ENCODE data around the gene RPP30.
A peak's percentile ranks its signal among the peaks of the same experiment; 100 is the strongest.
"Not testable (repeated sequence)": the region's sequence is repeated elsewhere in the genome, so short reads cannot be mapped to it uniquely, and the experiment has no call there.

Gene RPP30

DNA sequence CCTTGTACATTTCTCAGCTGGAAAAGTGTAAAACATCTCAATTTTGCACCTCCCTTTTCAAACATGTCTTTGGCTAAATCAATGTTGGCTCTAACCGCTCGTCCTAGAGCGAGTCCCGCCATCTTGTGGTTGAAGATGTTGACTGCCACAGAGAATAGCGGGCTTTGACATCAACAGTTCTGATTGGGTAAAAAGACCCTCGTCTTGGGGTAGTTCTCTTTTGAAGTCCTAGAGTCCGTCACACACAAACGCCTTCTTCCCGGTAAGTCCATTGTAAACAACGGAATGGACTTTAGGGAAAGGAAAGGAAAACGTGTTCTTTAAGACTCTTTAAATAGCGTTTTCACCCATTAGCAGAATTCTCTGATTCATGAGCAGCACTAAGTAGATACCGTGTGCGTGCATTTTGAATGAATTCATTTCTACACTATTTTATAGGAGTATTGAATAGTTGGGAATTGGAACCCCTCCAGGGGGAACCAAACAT lies 452 bp upstream of the RPP30 start:
- DNase-seq (ENCODE audit: low read depth in 1 of 2, low spot score in 1 of 2) = no peak

DNA sequence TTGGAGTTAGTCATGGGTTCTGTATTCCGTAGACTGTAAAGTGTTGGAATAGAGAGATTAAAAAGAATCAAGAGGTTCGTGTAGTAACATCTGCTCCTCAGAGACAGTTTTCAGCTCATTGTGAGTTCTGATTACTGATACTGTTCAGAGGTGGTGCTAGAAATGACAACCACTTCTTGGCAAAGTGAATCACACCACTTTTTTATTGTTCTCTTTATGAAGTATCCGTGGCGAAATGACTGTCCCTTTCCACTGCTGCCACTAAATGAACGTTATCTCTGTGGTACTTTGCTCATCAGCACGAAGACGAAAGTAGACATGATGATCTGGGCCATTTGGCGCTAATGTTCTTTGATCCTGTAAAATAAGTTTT lies 860 bp downstream of the RPP30 start:
- no peak for DNase-seq (ENCODE audit: low read depth in 1 of 2, low spot score in 1 of 2)

DNA sequence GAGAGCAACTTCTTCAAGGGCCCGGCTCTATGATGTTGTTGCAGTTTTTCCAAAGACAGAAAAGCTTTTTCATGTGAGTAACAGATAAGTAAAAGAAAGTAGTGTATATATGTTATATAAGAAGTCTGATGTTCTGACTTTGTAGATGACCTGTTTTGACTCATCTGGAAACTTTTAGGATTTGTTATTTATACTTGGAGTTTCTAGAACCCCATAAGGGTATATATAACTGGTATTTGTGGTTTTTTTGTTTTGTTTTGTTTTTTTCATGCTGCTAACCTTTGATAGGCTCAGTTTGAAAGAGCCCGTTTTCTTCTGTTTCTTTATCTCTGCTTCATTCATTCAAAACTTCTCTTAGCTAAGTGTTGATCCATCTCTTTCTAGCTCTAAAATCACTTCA lies 7.3 kb downstream of the RPP30 start:
- no peak for DNase-seq (ENCODE audit: low read depth in 1 of 2, low spot score in 1 of 2)

DNA sequence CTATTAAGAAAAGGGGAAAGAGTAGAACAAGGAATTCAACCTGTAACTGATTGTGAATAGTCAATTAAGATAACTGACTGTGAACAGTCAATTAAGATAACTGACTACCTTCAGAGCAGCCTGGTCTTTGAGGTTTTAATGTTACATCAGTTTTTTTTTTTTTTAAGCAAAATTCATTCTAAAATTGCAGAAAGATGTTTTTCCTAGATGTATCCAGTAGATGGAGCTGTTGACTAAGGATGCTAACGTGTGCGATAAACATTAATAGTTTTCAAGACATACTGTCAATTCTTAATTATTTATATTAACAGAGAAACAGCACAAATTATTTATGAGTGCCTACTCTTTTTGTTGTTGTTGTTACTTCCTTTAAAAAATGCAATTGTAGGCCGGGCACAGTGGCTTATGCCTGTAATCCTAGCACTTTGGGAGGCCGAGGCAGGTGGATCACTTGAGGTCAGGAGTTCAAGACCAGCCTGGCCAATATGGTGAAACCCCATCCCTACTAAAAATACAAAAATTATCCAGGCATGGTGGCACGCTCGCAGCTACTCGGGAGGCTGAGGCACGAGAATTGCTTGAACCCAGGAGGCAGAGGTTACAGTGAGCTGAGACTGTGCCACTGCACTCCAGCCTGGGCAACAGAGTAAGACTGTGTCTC lies 8.4 kb downstream of the RPP30 start:
- not testable (repeated sequence) for DNase-seq (ENCODE audit: low read depth in 1 of 2, low spot score in 1 of 2)

DNA sequence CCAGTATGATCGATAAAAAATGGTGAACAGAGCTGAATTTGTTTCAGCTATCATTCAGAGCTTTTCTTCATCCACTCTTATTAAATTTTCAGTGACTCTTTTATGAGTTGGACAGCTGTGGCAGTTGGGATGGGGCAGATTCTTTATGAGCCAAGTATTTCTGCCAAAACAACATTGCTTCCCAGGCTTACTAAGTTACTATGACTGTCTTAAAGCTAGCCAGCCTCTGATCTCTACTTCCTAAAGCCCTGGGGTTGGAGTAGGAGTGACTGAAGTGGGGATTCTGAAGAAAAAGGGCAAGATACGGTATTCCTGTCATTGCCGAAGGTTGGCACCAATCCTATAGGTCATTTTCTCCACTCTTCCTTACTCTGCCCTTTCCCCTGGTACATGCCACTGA lies 12.7 kb downstream of the RPP30 start:
- DNase-seq (ENCODE audit: low read depth in 1 of 2, low spot score in 1 of 2) = no peak

DNA sequence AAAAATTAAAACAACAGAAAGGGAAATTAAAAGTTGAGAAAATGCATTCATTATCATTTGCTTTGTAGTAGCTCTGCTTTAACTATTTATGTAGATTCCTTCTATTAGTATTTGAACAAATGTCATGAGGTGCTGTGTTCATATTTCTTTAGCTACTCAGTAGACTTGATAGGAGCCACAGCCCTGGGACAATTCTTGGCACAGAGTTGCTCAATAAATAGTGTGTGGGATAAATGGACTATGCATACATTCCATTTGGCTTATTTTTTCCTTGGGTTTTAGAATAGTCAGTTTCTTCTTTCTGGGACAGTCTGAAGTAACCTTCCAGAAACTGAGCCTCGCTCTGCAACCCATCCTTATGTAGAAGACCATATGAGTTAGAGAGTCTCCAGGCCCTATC lies 13.4 kb downstream of the RPP30 start:
- no peak for DNase-seq (ENCODE audit: low read depth in 1 of 2, low spot score in 1 of 2)

DNA sequence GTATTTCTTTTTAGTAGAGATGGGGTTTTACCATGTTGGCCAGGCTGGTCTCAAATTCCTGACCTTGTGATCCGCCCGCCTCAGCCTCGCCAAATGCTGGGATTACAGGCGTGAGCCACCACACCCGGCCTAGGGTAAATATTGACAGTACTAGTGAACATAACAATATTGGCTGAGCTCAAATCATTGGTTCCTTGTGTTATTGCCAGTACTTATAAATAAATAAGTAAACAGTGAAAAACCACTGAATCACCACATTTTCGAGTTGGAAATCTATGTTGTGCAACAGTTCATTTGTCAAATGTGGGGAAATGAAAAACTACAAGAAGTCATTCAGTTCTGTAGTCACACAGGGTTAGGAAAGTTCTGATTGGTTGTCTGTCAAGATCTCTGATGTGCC lies 15.8 kb downstream of the RPP30 start:
- no peak for DNase-seq (ENCODE audit: low read depth in 1 of 2, low spot score in 1 of 2)

DNA sequence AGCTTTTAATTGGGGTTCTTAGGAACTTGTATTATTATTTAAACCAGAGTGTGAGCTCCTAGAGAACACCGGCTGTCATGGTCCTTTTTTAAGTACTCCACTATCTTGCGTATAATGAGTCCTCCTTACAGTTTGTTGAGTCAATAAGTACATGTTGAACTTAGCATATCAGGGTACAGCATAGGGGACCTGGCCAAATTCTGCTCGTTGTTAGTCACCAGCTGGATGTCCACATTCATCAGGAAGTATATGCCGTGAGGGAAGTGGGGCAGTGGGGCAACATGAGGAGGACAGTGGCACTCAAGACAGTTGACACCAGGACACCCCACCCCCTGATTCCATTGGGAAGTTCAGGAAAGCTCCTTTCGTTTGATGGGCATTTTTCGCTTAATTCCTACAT lies 16.6 kb downstream of the RPP30 start:
- DNase-seq (ENCODE audit: low read depth in 1 of 2, low spot score in 1 of 2) = no peak

DNA sequence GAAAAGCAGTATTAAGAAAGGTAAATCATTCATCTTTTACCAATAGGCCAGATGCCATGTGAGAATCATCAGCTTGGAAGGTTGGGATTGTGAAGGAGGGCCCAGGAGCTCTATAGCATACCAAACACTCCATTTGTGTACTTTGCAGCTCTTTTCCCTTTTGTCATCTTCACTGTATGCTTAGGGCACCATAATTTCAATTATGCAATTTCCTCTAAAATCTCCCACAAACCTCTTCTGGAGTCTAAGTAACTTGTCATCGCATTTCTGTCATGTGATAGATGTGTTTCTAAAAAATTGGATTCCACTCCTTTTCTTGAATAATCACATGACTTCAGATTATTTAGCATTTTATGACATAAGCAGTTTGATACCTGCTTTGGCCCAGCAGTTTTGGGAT lies 17.9 kb downstream of the RPP30 start:
- DNase-seq (ENCODE audit: low read depth in 1 of 2, low spot score in 1 of 2) = no peak

DNA sequence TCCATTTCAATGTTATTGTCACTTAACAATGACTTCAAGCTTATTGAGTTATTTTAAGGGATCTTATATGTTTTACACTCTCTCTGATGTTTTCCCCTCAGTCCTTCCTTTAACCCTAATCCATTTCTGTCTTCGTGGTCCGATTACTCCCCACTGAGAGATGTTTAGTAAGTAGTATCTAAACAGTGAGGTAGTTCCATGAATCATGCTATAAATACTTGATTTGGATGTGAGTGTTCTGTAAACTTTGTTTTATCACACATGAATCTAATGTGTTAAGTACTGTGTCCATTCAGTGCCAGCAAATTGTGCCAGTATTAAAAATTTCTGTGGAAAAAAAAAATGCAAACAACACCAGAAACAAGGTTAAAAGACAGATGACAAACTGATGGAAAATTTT lies 18.6 kb downstream of the RPP30 start:
- no peak for DNase-seq (ENCODE audit: low read depth in 1 of 2, low spot score in 1 of 2)

DNA sequence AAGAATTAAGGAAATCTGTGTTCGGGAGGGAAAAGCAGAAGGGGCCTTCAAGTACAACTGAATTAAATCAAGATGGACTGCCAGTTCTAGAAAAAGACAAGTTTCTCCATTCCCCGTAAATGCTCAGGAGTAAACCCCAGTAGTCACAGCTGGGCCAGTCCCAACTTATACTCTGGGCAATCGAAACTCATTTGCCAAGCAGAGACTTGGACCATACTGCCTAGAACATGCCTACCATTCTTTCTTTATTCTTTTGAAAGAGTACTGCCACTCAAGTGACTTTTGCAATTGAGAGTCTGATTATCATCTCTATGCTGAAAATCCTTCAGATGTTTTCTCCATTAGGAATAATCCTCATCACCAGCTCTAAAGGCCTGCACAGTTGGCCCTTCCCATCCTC lies 21.4 kb downstream of the RPP30 start:
- no peak for DNase-seq (ENCODE audit: low read depth in 1 of 2, low spot score in 1 of 2)

DNA sequence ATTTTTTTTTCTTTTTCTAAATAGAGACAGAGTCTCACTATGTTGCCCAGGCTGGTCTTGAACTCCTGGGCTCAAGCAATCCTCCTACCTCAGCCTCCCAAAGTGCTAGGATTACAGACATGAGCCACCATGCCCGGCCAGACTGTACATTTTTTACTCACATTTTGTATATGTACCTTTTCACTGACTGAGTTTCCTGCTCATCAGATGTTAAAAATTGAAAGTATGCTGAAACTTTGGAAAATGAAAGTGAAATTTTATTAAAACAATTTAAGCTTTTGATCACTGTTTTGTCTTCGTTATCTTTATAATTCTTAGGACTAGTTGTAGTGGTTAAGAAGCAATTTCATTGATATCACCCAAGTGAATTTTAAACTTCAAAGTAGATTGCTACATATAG lies 25.1 kb downstream of the RPP30 start:
- DNase-seq (ENCODE audit: low read depth in 1 of 2, low spot score in 1 of 2) = not testable (repeated sequence)

DNA sequence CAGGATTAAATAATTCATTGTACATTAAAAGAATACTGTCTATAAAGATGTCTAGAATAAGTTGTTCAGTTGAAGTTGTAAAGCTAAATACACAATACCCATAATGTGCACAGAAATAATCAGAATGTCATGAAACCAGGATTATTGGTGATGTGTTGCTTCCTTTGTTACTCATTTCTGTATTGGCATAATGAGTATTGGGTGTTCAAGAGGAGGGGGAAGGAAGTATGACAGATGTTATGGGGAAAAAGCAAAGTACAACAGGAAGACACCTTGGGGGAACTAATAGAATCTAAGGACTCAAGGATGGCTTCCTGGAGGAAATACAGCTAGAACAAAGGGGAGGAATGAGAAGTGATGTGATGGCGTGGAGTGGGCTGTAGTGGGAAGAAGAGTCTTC lies 34.2 kb downstream of the RPP30 start:
- no peak for DNase-seq (ENCODE audit: low read depth in 1 of 2, low spot score in 1 of 2)

DNA sequence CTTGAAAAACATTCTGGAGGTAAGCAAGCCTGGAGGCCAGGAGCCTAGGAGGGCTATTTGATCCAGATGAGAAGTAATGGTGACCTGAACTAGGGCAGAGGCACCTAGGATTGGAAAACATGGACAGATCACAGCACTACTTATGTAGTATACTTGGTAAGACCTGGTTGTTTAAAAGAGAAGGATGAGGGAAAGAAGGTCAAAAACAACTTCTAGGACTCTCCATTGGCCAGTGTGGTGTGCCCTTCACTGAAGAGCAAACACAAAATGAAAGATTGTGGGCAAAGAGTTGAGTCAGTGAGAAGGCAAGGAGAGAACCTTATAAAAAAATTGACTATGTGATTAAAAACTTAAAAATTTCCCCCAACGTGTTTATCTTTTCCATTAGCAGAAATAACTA lies 34.8 kb downstream of the RPP30 start:
- DNase-seq (ENCODE audit: low read depth in 1 of 2, low spot score in 1 of 2) = no peak

DNA sequence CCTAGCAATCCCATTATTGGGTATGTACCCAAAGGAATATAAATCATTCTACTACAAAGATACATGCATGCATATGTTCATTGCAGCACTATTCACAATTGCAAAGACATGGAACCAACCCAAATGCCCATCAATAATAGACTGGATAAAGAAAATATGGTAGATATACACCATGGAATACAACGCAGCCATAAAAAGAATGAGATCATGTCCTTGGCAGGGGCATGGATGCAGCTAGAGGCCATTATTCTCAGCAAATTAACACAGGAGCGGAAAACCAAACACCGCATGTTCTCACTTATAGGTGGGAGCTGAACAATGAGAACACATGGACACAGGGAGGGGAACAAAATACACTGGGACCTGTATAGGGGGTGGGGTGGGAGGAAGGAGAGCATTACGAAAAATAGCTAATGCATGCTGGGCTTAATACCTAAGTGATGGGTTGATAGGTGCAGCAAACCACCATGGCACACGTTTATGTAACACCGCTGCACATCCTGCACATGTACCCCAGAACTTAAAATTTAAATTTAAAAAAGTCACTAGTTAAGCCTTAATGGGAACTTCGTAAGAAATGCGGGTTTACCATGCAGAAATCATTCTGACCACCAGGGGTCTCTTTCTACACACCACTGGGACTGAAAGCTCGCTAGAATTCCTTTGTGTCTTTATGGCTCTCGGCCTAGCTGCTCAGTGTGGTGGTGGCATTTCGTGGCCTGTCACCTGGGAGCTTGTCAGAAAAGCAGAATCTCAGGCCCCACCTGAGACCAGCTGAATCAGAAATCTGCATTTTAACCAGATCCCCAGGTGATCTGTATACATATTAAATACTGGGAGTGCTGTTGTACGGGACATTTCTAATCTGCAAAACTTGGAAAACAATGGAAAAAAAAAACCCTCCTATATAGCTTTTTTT lies 39.6 kb downstream of the RPP30 start:
- DNase-seq (ENCODE audit: low read depth in 1 of 2, low spot score in 1 of 2) = peak in 1 of 2 donors; percentile 2

DNA sequence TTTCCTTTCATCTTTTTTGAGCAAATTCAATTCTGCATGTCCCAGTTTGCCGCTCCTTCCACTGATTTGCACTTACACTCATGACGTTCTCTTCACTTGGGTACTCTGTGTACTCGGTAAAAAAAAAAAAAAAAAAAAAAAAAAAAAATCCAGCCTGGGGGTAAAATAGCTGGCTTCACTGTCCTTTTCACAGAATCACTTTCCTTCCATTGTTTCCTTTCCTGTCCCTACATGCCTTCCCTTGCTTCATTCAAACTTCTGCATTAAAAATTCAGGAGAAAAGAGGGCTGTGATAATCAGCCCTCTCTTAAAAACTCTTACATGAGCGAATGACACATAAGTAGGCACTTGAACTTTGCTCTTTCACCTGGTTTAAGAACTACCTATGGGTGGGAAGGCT lies 40.4 kb downstream of the RPP30 start:
- DNase-seq (ENCODE audit: low read depth in 1 of 2, low spot score in 1 of 2) = no peak

DNA sequence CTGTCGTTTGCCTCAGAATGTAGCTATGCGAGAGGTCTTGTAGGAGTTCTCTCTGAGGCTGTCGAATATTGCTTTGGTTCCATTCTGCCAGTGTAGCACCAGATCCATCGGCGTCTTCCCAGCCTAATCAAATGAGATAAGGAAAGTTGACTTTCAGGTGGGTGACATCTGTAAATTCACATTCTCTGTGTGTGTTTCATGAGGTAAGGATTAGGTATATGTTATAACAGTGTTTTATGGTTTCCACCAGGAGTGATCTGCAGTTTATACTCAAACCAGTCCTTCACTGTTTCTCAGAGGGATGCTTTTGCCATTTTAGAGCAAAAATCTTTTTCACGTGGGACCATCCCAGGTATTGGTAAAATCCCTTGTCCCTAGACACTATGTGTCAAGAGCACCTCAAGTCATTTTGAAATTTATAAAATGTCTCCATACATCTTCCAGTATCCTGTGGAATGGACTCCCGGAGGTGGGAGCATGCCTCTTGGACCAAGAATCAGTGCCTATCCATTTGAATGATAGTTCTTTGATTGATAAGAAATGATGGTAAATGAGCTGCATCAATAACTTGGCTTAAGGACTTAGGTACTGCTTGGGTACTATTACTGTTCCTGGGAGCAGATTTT lies 41.2 kb downstream of the RPP30 start:
- no peak for DNase-seq (ENCODE audit: low read depth in 1 of 2, low spot score in 1 of 2)

DNA sequence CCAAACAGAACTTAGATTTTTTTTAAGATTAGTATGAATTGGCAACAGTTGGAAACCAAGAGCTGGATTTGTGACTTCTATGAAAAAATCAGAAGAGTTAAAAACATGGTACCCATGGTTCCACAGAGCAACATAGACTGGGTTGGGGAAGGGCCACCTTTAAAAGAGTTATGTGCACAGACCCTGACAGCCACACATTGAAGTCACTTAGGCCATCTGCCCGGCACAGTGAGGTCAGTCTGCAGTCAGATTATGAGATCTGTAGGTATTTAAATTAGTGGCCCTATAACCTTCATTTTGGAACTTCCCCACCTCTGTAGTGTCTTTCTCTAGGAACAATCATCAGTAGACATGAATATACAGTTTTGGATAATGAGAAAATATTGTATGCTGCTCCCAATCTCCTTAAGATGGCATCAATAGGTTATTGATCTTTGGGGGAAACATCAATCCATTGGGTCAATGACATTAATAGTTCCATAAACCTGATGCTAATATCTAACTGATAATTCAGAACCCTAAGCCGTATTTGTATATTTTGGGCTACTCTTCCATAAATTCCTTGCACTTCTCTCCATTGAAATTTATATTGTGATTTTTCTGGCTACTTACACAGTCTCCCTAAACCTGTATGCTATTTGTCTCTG lies 42.1 kb downstream of the RPP30 start:
- no peak for DNase-seq (ENCODE audit: low read depth in 1 of 2, low spot score in 1 of 2)

DNA sequence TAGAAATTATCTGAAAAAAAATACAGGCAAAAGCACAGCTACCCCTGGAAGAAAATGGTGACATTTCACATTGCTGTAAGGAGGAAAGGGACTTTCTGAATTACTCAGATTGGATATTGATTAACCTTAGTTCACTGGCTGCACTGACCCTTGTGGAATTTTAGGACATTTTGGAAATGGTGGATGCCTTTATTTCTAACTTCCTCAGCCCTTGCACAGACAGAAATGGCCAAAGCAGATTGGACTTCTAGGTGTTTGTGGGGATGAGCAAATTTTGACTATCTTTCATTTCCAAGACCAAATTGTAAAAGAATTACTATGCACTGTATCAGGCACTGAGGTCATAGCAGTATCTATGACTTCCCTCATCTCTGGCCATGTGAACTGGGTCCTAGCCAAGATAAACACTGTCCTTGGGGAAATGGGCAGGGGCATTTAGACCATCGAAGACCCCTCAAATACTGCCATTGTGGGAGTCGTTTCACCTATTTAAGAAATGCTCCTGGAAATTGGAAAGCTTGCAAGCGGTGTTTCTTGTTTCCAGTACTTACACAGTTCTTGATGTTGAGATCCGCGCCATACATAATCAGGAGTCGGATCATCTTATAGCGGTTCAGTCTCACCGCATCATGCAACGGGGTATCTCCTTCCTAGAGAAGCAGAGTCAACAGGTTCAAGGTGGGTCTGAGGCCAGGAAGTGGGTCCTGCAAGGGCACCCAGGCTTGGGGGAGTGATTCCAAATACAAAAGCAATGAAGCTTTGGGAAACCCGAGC lies 43.4 kb downstream of the RPP30 start:
- DNase-seq (ENCODE audit: low read depth in 1 of 2, low spot score in 1 of 2) = no peak

DNA sequence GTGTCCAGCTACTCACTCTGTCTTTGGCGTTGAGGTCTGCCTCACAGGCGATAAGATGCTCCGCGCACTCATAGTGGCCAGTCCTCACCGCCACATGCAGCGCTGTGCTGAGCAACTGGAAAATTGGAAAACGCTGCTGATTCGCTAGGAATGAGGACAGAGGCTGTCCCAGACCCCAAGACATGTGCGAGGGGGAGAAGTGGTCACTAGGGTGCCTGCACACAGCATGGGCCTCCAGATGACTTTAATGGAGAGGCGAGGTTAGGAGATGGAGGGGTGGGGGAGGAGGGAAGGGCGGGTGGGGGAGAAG lies 43.9 kb downstream of the RPP30 start:
- DNase-seq (ENCODE audit: low read depth in 1 of 2, low spot score in 1 of 2) = no peak

Data from stimulated activated CD4-positive, alpha-beta T cell treated with anti-CD3 and anti-CD28 coated beads, Interleukin-15, amount 100 ng/mL, for 1 hour (primary cell).